ENCODE measurements around the gene MARCHF2.
"Not testable (repeated sequence)": the region's sequence is repeated elsewhere in the genome, so short reads cannot be mapped to it uniquely, and the experiment has no call there.

The MARCHF2 gene

DNA sequence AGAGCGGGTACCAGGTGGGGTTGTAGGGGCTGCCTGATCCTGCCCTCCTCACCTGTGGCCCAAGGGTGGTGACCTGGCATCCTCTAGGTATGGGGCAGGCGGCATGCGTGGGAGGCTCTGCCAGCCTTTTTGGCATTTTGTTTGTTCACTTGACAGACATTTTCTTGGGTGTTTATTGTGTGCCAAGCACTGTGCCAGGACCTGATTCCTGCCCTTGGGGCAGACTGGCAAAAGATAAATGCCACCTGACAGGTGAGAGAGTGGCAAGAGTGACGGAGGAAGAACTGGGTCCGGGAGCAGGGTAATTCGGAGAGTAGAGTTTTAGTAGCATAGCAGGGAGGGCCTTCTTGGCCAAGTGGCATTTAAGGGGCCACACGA lies 16.9 kb upstream of the MARCHF2 start:
- Mint-ChIP-seq H3K27ac (peak overlapping the region in 1 of 2 donors; percentile 79), H3K4me3 (no peak overlapping the region), H3K9me3 (no peaks in the 10 kb centered on the region), H3K4me1 (peaks cover 51% of the 10 kb centered on the region), H3K27me3 (no peaks in the 10 kb centered on the region)
- DNase-seq (no peak), ATAC-seq (no peak)

DNA sequence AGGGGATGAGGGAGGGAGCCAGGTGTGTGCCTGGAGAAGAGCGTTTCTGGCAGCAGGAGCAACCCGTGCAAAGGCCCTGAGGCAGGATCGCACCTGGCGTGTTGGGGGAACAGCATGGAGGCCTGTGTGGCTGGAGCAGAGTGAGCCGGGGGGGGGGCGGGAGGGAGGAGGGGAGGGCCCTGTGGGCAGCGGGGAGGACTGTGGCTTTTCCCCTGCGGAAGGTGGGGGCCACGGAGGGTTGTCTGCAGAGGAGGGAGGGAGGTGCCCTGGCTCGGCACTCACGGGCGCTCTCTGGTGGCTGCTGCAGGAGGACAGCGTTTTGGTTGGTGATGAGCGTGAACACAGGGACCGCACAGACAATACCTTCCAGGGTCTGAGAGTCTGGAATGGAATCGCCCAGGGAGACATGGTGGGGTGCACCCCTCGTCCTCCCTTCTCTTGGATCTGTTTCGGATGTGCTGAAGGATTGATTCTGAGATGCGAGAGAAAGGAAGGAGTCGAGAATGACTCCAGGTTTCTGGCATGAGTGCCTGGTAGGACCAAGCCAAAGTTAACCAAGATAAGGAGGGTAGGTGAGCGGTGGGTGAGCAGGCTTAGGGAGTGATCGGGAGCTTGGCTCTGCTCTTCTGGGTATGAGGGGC lies 16.4 kb upstream of the MARCHF2 start:
- Mint-ChIP-seq H3K4me1 (peaks cover 46% of the 10 kb centered on the region), H3K4me3 (no peak overlapping the region), H3K27ac (peak overlapping the region; percentile 22 to 28), H3K9me3 (no peaks in the 10 kb centered on the region), H3K27me3 (no peaks in the 10 kb centered on the region)
- ATAC-seq: peak; percentile 84
- DNase-seq: peak; percentile 60 to 68

DNA sequence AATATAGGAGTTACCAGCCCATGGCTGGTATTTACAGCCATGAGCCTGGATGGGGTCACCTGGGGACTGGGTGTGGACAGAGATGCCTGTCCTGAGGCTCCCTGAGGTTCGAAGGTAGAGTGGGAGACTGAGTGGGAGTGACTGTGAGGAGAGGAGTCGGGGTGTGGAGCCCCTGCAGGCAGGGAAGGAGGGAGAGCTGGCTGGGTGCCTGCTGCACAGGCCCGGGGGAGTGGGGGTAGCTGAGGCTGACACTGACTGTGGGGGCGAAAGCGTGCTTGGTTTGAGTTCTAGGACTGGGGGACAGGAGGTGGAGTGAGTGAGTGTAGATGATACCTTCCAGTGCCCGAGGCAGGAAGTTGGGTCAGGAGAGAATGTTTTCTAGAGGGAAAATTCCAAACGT lies 15.8 kb upstream of the MARCHF2 start:
- Mint-ChIP-seq H3K27ac (peak overlapping the region in 1 of 2 donors; percentile 14), H3K4me3 (no peak overlapping the region), H3K4me1 (peaks cover 40% of the 10 kb centered on the region), H3K9me3 (no peaks in the 10 kb centered on the region), H3K27me3 (no peaks in the 10 kb centered on the region)
- ATAC-seq (no peak), DNase-seq (no peak)

DNA sequence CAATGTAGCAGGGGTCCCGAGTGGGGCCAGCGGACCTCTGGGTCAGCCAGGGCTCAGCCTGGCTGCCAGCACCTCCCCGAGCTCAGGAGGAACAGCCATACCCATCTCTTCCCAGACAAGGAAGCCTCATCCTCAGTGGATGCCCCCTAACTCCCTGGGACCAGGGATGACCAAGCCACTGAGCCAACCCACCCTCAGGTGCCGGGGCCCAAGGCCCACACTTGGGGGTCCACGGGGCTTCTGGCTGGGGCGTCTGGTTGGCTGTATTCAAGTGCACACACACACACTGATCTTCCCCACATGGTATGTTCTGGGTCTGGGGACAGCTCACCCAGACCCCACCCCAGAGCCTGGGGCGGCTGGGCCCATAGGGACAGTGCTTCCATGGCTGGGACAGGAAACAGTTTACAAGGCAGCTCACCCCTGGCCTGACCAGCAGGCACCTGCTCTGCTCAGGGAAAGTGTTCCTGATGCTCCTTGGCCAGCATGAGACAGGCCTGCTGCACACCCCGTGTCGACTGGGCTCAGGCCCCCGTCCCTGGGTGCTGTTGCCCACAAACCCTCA lies 15.3 kb upstream of the MARCHF2 start:
- H3K4me3 Mint-ChIP-seq: no peak overlapping the region
- DNase-seq (no peak), ATAC-seq (no peak)
- H3K27me3 Mint-ChIP-seq: no peaks in the 10 kb centered on the region
- H3K27ac Mint-ChIP-seq: no peak overlapping the region
- H3K4me1 Mint-ChIP-seq: peaks cover 38% of the 10 kb centered on the region
- H3K9me3 Mint-ChIP-seq: no peaks in the 10 kb centered on the region

DNA sequence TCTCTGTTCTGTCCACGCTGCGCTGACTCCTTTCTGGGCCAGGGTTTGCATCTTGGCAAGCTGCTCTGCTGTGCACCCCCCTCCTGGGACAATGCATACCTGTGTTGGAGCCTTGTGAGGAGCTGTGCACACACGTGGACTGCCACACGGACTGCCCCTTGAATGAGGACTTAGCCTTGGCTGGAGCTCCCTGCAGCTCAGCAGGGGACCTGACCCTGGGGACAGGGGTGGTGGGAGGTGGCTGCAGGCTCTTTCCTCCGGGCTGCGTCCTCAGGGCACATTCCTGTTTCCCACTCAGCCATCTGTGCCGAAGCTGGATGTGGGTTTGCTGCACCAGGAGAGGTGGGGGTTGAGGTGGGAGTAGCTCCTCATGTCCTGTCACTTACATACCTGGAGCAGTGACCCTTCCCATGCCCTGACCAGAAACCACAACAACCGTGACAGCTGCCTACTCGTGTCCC lies 14.8 kb upstream of the MARCHF2 start:
- DNase-seq (no peak), ATAC-seq (no peak)
- Mint-ChIP-seq H3K27ac (peak overlapping the region in 1 of 2 donors; percentile 54), H3K9me3 (no peaks in the 10 kb centered on the region), H3K4me3 (no peak overlapping the region), H3K4me1 (peaks cover 38% of the 10 kb centered on the region), H3K27me3 (no peaks in the 10 kb centered on the region)

DNA sequence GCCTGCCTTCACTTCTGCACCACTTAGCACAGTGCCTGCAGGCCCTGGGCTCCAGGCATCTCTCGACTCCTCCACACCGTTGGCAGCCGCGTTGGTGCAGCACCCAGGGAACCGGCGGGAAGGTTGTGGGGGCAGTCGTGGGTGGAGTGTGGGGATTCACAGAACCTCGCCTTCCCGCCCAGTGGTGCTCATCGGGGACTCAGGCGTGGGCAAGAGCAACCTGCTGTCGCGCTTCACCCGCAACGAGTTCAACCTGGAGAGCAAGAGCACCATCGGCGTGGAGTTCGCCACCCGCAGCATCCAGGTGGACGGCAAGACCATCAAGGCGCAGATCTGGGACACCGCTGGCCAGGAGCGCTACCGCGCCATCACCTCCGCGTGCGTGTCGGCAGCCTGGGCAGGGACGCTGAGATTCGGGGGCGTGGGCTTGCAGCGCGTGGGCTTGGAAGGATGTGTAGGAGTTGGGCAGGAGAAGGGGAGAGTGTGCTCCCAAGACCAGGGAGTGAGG lies 13.4 kb upstream of the MARCHF2 start:
- H3K27ac Mint-ChIP-seq: no peak overlapping the region

DNA sequence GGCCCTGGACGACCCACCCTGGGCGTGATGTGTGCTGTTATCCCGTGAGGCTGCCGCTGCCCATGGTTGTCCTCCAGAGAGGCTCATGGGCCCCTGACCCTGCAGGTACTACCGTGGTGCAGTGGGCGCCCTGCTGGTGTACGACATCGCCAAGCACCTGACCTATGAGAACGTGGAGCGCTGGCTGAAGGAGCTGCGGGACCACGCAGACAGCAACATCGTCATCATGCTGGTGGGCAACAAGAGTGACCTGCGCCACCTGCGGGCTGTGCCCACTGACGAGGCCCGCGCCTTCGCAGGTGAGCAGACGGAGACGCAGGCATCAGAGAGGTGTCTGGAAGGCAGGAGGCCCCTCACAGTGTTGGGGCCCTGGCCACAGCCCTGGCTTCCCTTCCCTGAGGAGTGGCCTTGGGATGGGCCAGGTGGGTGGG lies 11.1 kb upstream of the MARCHF2 start:
- Mint-ChIP-seq H3K27me3 (no peaks in the 10 kb centered on the region), H3K9me3 (no peaks in the 10 kb centered on the region), H3K4me1 (peaks cover 12% of the 10 kb centered on the region), H3K27ac (peak overlapping the region in 1 of 2 donors; percentile 39), H3K4me3 (no peak overlapping the region)
- ATAC-seq (no peak), DNase-seq (no peak)

More for the DNA sequence above, 13.4 kb upstream of the MARCHF2 start:
- H3K9me3 Mint-ChIP-seq: no peaks in the 10 kb centered on the region
- ATAC-seq (no peak), DNase-seq (no peak)
- no peak overlapping the region for H3K4me3 Mint-ChIP-seq
- H3K27me3 Mint-ChIP-seq: no peaks in the 10 kb centered on the region
- peaks cover 35% of the 10 kb centered on the region for H3K4me1 Mint-ChIP-seq

DNA sequence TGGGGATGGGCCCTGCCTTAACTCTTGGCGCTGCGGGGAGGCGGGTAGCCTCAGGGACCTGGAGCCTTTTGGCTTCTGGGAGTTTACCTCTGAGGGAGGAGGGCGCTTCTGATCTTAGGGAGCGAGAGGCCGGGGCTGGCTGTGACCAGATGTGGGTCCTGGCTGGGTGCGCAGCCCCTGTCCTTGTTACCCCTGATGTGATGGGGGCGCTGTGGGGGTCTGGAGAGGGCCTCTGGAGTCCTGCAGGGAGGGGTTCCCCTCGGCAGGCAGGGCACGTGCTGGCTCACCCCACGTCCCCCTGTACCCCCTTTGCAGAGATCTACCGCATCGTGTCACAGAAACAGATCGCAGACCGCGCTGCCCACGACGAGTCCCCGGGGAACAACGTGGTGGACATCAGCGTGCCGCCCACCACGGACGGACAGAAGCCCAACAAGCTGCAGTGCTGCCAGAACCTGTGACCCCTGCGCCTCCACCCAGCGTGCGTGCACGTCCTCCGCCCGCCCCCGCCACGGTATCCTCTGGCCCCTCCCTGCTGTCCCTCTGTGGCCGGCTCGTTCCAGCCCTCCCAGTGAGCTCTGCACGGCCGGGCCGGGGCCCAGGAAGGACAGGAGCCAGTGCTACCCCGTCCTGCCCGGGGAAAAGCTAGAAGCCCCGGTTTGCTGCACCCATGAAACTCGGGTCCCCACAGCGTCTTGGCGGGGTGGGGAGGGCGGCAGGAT lies 9.8 kb upstream of the MARCHF2 start:
- Mint-ChIP-seq H3K27me3 (no peaks in the 10 kb centered on the region), H3K4me1 (peaks cover 5% of the 10 kb centered on the region), H3K9me3 (no peaks in the 10 kb centered on the region), H3K4me3 (no peak overlapping the region), H3K27ac (no peak overlapping the region)
- peak; percentile 42 for ATAC-seq
- no peak for DNase-seq

DNA sequence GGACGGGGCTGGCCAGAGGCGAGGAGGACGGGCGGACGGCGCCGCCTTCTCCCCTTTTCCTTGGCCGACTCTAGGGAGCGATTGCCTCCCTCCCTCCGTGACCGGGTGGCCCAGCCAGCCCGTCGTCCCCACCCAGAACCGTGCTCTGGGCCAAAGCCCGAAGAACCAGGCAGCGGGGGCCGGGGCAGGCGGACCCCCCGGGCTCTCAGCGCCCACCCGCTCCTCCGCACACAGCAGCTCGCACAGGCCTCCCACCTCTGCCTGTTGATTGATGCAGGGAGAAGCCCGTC lies 9.3 kb upstream of the MARCHF2 start:
- no peak for DNase-seq
- peak; percentile 26 for ATAC-seq
- Mint-ChIP-seq H3K27me3 (no peaks in the 10 kb centered on the region), H3K4me1 (peaks cover 5% of the 10 kb centered on the region), H3K4me3 (no peak overlapping the region), H3K9me3 (no peaks in the 10 kb centered on the region), H3K27ac (no peak overlapping the region)

DNA sequence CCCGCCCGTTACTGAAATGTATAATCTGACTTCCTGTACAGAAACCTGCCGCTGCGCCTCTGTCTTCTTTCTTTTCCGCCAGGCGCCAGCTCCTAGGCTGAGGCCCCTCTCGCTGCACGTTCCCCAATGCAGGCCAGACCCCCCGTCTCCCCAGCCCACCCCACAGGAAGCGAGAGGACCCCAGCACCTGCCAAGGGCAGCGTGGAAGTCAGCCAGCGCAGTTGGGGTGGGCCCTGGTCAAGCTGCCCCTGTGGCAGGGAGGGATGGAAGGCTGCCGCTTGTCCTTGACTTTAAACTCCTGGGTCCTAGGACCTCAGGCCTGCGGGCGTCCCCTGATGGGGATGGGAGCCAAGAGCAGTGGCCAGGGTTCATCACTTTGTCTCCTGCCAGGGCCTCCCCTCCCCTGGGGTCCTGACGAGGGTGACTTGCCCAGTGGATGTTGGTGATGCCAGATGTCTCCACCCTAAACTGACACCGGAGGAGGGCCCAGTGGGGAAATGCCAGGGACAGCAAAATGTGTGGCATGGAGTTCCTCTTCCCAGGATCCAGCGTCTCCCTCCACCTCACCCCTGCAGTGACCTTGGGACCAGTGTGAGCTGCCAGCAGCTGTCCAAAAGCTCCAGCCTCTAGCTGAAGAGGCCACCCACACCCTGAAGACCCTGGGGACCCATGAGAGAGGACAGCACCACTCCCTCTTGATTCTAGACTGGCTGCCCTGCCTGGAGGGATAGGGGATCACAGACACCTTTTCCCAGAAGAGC lies 8.5 kb upstream of the MARCHF2 start:
- no peak for ATAC-seq
- H3K27me3 Mint-ChIP-seq: no peaks in the 10 kb centered on the region
- H3K9me3 Mint-ChIP-seq: no peaks in the 10 kb centered on the region
- no peak overlapping the region for H3K4me3 Mint-ChIP-seq
- H3K4me1 Mint-ChIP-seq: peaks cover 2% of the 10 kb centered on the region
- no peak for DNase-seq
- H3K27ac Mint-ChIP-seq: peak overlapping the region in 1 of 2 donors; percentile 33

DNA sequence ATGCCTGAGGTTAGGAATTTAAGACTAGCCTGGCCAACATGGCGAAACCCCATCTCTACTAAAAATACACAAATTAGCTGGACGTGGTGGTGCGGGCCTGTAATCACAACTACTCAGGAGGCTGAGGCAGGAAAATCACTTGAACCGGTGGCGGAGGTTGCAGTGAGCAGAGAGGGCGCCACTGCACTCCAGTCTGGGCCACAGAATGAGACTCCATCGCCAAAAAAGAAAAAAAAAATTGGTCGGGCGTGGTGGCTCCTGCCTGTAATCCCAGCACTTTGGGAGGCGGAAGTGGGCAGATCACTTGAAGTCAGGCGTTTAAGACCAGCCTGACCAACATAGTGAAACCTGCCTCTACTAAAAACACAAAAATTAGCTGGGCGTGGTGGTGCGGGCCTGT lies 2.4 kb upstream of the MARCHF2 start:
- not testable (repeated sequence) for H3K27ac Mint-ChIP-seq, H3K9me3 Mint-ChIP-seq, DNase-seq, ATAC-seq, H3K27me3 Mint-ChIP-seq, H3K4me3 Mint-ChIP-seq
- H3K4me1 Mint-ChIP-seq: peaks cover 10% of the 10 kb centered on the region

DNA sequence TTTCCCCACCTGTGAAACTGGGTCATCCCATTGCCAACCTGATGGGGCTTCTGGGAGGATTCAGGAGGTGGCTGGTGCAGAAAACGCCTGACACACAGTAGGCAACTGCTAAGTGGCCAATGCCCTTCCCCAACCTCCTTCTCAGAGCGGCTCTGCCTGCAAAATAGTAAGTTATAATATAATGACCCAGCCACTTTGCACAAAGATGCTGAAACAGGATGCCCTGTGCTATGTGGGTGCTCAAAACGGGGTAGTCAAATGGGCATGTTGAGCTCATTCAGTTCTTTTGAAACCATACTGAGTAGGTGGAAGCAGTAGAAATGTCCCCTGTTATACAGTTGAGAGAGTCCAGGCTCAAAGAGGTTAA lies 507 bp downstream of the MARCHF2 start:
- ATAC-seq (peak; percentile 3), DNase-seq (no peak)
- H3K9me3 Mint-ChIP-seq: no peaks in the 10 kb centered on the region
- peaks cover 10% of the 10 kb centered on the region for H3K4me1 Mint-ChIP-seq
- H3K4me3 Mint-ChIP-seq: peak overlapping the region; percentile 53 to 58
- H3K27ac Mint-ChIP-seq: no peak overlapping the region
- no peaks in the 10 kb centered on the region for H3K27me3 Mint-ChIP-seq

DNA sequence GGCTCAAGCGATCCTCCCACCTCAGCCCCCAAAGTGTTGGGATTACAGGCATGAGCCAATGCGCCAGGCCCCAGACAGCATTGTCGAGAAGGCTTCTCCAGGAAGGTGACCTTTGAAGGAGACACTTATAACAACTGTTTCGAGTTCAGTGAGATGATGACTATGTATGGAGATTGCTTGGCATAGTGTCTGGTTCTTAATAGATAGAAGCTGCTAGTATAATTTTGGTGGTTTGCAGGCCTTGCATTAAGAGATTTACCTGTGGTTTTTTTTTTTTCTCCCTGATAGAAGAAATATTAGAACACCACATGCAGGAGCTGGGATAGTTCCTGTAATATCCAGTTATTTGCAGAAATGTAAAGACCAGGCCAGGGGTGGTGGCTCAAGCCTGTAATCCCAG lies 3.7 kb downstream of the MARCHF2 start:
- Mint-ChIP-seq H3K9me3 (no peaks in the 10 kb centered on the region), H3K27ac (no peak overlapping the region), H3K4me3 (no peak overlapping the region), H3K4me1 (peaks cover 10% of the 10 kb centered on the region), H3K27me3 (no peaks in the 10 kb centered on the region)
- DNase-seq (no peak), ATAC-seq (no peak)

DNA sequence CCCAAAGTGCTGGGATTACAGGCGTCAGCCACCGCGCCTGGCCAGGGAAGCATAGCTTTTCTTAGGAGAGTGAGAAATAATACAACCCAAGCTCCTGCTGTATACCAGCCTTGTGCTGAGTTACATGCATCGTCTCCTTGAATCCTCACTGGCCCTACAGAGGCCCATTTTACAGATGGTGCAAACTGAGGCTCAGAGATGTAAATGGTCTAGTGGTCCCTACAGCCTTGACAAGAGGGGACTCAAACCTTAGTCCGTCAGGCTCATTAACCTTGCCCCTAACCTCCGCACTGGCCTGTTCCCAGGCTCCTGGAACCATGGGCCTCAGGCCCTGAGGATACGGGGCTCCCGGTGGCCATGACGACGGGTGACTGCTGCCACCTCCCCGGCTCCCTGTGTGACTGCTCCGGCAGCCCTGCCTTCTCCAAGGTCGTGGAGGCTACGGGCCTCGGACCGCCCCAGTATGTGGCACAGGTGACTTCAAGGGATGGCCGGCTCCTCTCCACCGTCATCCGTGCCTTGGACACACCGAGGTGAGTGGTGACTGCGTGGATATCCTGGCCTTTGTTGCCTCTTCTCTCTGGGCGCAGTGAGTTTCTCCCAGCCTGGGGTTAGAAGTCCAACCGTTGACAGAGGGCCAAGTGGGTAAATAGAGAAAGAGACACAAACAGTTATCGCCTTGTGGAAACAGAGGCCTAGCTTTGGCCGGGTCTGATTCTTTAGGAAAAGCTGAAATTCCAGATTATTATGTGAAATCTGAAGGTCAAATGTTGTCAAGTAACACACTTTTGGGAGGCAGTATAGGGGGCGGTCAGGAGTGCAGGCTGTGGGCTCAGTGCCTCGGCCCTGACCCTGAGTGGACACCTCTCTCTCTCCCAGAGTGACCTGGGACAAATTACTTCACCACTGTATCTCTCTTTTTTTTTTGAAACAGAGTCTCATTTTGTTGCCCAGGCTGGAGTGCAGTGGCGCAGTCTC lies 8.7 kb downstream of the MARCHF2 start:
- ATAC-seq: no peak
- Mint-ChIP-seq H3K4me1 (no peaks in the 10 kb centered on the region), H3K27me3 (no peaks in the 10 kb centered on the region), H3K27ac (no peak overlapping the region), H3K4me3 (no peak overlapping the region), H3K9me3 (no peaks in the 10 kb centered on the region)
- no peak for DNase-seq

DNA sequence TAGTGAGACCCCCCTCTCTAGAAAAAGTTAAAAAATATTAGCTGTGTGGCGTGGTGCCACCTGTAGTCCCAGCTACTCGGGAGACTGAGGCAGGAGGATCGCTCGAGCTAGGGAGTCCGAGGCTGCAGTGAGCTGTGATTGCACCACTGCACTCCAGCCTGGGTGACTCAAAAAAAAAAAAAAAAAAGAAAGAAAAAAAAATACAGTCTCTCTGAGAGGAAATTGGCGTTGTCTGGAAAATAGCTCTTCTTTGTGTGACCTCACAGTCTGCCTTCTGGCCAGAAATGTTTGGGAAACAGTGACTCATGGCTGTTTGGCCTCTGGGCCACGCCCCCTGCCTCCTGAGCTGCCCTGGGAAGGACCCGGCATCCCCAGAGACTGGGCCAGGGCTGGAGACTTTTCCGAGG lies 10.7 kb downstream of the MARCHF2 start:
- no peak for DNase-seq
- H3K27ac Mint-ChIP-seq: no peak overlapping the region
- no peak overlapping the region for H3K4me3 Mint-ChIP-seq
- no peaks in the 10 kb centered on the region for H3K9me3 Mint-ChIP-seq
- H3K4me1 Mint-ChIP-seq: no peaks in the 10 kb centered on the region
- ATAC-seq: no peak
- H3K27me3 Mint-ChIP-seq: no peaks in the 10 kb centered on the region
